CD4-positive, alpha-beta T cell treated with Interleukin-4 for 1 hour (primary cell): ENCODE data around the gene SGCG.

Source experiments
- DNase-seq, 2 donors: peaks; one replicate each; pipeline ENCODE4 v3.0.0-alpha.2; 2020 to 2022

SGCG gene

DNA sequence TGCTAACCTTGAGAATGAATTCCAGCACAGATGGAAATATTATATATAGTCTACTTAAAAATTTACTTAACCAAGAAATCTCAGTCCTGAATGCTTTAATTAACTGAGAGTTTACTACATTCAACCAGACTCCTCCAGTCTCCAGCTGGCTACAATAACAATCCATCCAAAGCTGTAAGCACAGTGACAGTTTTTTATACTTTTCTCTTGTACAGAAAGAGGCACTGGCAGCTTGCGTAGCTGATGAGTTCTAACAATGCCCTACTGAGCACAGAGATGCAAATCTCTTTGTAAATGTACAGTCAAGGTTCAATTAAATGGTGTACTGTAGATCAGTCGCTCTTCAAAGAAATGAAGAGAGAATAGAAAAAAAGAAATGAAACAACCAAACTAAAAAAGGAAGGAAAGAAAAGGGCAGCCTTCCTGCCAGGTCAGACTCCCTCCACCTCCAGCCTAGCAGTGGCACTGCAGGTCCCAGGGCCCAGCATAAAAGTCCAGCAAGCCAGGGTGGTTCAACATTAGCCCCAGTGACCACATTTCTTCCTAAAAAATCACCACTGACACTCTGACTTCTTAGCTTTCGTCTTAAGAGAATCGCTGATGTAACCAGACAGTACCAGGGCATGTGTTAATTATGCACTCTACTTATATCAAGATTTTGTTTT is 164.3 kb downstream of the SGCG start:
- no peak for DNase-seq

GRCh38 chr13:23347601-23348000 is 166.8 kb downstream of the SGCG start:
- no peak for DNase-seq

- no peak for DNase-seq
Observed at GRCh38 chr13:23348262-23349127, 167.7 kb downstream of the SGCG start.

DNA sequence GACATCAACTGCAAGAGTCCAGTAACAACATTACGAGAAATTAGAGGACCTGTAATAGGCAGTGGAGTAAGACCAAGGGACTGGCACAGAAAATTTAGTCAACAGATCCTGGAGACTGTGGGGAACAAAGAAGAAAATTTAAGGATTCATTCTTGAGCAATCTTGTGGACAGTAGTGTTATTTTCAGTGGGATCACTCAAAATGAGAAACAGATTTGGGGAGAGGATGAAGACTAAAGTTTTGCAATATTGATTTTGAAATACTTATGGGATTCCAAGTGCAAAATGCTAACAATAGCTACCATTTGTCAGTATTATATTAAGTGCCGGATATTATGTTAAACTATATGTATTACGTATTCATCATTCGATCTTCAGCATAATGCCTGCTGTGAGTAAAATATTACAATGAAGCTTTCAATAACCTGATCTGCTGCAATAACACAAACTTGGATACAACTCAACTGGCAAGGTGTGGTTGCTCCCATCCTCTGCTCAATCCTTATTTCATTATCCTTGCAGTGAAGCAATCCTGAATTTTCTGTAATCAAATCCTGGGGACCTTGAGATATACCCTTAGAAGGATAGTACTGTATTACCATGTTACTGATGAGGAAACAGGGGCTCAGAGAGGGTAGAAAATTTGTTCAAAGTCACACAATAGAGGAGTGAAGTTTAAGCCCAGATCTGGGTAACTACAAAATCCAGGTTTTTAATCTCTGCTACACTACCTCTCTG is 168.6 kb downstream of the SGCG start:
- no peak for DNase-seq

DNA sequence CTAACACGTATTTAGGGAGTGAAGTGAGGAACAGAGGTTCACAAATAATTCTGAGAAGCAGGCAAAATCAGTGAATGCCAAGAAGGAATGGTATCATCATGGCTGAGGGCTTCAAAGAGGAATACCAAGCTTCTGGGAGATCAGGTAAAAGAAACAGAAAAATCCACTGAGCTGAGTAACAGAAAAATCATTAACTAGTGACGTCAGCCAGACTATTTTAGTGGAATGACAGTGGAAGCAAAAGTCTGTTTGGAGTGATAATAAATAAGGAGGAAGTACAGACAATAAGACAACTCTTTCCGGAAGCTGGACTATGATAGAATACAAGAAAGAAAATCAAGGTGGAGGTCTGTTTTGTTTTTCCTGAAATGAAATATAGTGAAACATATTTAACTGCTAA is 169.2 kb downstream of the SGCG start:
- no peak for DNase-seq

DNA sequence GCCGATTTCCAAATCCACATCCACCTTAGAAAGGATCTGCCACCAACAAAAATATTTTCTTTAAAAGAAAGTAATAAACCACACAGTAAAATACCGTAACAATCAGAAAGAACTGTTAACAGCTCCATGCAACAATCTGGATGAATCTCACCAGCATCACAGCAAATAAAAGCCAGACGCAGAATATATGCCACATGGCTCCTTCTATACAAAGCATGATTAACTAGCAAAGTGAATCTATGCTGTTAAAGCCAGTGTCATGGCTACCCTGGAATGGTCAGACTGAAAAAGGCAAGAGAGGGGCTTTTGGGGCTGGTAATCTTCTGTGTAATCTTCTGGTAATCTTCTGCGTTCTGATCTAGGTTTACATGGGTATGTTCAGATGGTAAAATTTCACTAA is 171.4 kb downstream of the SGCG start:
- DNase-seq: no peak

DNA sequence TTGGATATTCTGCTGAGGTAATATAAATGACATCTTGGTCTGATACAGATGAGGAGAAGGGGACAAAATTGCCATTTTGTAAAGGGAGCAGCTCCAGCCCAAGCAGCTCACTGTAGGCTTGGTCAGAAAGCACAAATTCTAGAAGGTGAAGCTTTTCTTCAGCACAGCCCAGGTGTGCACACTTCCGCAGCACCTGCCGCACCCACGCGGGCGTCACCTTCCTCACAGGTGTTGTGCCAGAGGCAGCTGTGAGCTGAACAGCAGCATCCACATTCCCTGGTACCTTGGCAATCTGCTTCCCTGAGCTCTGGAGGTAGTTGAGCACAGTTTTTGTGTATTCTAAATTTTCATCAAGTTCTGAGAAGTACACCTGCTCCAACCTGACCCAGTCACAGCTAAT is 173.7 kb downstream of the SGCG start:
- DNase-seq: no peak

- DNase-seq: no peak
Observed at GRCh38 chr13:23356368-23356767, 175.6 kb downstream of the SGCG start.

DNA sequence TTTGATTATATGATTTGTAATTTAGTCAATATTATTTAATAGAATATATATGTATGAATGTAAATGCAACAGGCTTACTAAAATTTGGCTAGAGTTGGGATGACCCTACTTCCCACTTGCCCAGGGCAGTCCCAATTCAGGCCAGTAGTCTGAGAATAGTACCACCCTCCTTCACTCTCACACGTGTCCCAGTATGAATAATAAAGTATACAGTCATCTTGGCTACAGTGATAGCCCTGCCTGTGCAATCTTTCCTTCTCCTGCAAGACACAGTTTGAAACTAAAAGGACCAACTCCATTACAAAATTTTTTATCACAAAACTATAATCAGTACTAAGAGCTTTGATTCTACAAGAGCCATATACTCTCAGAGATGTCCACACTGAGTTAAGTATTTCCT is 176.6 kb downstream of the SGCG start:
- no peak for DNase-seq

DNA sequence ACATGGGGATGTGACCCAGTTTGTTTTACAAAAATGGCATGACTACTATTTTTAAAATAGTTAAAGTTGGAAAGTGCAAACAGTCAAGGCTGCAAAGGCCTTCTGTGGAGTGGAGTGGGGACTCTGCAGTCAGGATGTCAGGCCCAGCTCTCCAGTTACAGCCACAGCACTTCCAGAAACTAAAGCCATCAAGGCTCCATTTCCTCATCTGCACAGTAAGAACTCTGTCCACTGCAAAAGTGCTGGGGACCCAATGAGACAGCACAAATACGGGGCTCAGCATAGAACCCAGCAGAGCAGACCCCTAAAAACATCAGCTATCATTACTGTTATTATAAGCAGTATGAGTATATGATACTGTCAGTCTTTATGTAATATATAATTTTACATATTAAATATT is 179.1 kb downstream of the SGCG start:
- no peak for DNase-seq

DNA sequence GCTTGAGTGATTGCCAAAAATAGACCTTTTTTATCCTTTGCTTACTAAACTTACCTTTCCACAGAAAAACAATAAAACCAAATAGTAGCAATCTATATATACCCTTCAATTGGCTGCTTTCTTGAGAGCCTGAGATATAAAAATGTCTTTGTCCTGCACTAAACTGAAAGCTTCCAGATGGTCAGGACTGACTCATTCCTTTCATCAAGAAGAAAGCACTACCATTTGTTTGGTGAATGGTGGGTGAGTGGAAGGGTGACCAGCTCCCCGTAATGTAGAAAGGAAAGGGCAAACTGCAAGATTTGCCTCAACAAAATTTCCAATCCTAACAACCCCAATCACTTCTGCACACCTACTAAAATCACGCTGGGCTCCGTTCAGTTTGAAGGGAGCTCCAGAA is 184.9 kb downstream of the SGCG start:
- no peak for DNase-seq

- no peak for DNase-seq
Observed at GRCh38 chr13:23367907-23368306, 187.1 kb downstream of the SGCG start.

GRCh38 chr13:23372264-23372906 is 191.6 kb downstream of the SGCG start:
- no peak for DNase-seq
